ENCODE data around the gene NBL1. TPM values are rescaled to one million over a fixed set of nuclear protein-coding genes. Genes with fewer than 3 reads are reported as not detected.

The NBL1 gene
- total and polyA plus RNA-seq, 10 of the 15 experiments (the other 5 are each of a cell fraction or from before 2014, with no cell fraction given): 0.13 to 2.4 (median 0.81) TPM; not detected in 1

DNA sequence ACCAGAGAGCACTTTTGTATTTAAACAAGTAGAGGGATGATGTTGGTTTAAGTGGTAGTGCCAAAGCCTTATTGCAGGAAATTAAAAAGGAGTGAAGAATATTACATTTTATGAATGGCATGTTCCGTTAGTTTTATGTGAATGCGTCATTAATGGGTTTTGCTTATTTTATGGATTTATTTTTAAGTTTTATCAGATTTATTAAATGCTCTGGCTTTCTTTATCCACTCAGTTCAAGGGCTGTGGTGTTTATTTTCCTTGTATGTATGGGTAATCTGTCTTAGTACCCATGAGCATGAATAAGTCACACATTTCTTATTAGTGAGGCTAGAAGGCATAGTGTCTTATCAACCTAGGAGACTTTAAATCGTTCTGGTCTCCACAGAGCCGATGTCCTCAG, 41.6 kb upstream of the NBL1 start:
- H3K36me3 ChIP-seq (ENCODE audit: control insufficient read depth in 2 of 2, insufficient read depth in 2 of 2, low read length in 1 of 2): peaks cover 0 to 8% of the 10 kb centered on the region in 2 experiments; a peak in 1 of 4 replicates
- no peak overlapping the region for H3K9ac ChIP-seq (ENCODE audit: control insufficient read depth, insufficient read depth, low read length)
- H3K27ac ChIP-seq (ENCODE audit: control insufficient read depth, insufficient read depth): no peak overlapping the region
- CTCF ChIA-PET: no interaction called here
- H3K79me2 ChIP-seq (ENCODE audit: control insufficient read depth, insufficient read depth, low read length): peaks cover 97% of the 10 kb centered on the region
- no peaks in the 10 kb centered on the region; the same call in 1 of the 2 replicates for H4K20me1 ChIP-seq (ENCODE audit: control insufficient read depth, insufficient read depth)
- H3K4me2 ChIP-seq (ENCODE audit: control insufficient read depth, insufficient read depth): no peak overlapping the region
- no peak for ATAC-seq
- H3K9me3 ChIP-seq (replicated peaks; ENCODE audit: control insufficient read depth, insufficient read depth, low read length): no peaks in the 10 kb centered on the region
- WGBS (ENCODE audit: insufficient coverage, insufficient replicate concordance, low lambda C conversion rate, missing lambda C conversion rate): 97% methylated on average over 4 of the region's 4 CpGs
- SMC1A ChIA-PET (ENCODE audit: uncharacterized antibody, unreplicated experiment): interaction anchor here (1.2 kb wide), 1 partner anchor 10 kb away, joined by 3 read pairs; no protein-coding TSS in a partner anchor
- POLR2A ChIA-PET: no interaction called here
- DNase-seq (ENCODE audit: low read depth, low spot score): no peak
- RAD21 ChIA-PET (ENCODE audit: unreplicated experiment): no interaction called here
- BruUV-seq (replicated peaks): no TSS peak
- in situ Hi-C loops (cut with MboI) (no loop called here), intact Hi-C loops (cut with micrococcal nuclease; ENCODE audit: unreplicated experiment) (no loop called here)
- peaks cover 9% of the 10 kb centered on the region for H3K4me1 ChIP-seq (ENCODE audit: control insufficient read depth, insufficient read depth, low read length)
- no peaks in the 10 kb centered on the region for H3K27me3 ChIP-seq (replicated peaks in 1 of 2; ENCODE audit: control insufficient read depth in 2 of 2, insufficient read depth in 2 of 2, low read length in 1 of 2)
- TF ChIP-seq ZNF274 (IDR thresholded peaks at IDR 0.05; ENCODE audit: insufficient read depth, insufficient read length): no peak
- no peak for TF ChIP-seq CHD2 (IDR thresholded peaks at IDR 0.05; ENCODE audit: borderline replicate concordance, low read depth, low read length)
- TF ChIP-seq, protein P1, sequence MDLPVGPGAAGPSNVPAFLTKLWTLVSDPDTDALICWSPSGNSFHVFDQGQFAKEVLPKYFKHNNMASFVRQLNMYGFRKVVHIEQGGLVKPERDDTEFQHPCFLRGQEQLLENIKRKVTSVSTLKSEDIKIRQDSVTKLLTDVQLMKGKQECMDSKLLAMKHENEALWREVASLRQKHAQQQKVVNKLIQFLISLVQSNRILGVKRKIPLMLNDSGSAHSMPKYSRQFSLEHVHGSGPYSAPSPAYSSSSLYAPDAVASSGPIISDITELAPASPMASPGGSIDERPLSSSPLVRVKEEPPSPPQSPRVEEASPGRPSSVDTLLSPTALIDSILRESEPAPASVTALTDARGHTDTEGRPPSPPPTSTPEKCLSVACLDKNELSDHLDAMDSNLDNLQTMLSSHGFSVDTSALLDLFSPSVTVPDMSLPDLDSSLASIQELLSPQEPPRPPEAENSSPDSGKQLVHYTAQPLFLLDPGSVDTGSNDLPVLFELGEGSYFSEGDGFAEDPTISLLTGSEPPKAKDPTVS (IDR thresholded peaks at IDR 0.05; ENCODE audit: low read depth, low read length): no peak
- TF ChIP-seq, protein P2, sequence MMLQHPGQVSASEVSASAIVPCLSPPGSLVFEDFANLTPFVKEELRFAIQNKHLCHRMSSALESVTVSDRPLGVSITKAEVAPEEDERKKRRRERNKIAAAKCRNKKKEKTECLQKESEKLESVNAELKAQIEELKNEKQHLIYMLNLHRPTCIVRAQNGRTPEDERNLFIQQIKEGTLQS (IDR thresholded peaks at IDR 0.05; ENCODE audit: borderline replicate concordance, extremely low read depth, low read depth, low read length): no peak
- TF ChIP-seq, protein P3, sequence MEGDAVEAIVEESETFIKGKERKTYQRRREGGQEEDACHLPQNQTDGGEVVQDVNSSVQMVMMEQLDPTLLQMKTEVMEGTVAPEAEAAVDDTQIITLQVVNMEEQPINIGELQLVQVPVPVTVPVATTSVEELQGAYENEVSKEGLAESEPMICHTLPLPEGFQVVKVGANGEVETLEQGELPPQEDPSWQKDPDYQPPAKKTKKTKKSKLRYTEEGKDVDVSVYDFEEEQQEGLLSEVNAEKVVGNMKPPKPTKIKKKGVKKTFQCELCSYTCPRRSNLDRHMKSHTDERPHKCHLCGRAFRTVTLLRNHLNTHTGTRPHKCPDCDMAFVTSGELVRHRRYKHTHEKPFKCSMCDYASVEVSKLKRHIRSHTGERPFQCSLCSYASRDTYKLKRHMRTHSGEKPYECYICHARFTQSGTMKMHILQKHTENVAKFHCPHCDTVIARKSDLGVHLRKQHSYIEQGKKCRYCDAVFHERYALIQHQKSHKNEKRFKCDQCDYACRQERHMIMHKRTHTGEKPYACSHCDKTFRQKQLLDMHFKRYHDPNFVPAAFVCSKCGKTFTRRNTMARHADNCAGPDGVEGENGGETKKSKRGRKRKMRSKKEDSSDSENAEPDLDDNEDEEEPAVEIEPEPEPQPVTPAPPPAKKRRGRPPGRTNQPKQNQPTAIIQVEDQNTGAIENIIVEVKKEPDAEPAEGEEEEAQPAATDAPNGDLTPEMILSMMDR (IDR thresholded peaks at IDR 0.05 in 2 of 3, conservative IDR thresholded peaks at IDR 0.05 in 1 of 3; ENCODE audit: control insufficient read depth in 2 of 3, extremely low read depth in 1 of 3, insufficient read depth in 1 of 3, low read depth in 3 of 3, low read length in 3 of 3): no peak
- TF ChIP-seq, protein P4, sequence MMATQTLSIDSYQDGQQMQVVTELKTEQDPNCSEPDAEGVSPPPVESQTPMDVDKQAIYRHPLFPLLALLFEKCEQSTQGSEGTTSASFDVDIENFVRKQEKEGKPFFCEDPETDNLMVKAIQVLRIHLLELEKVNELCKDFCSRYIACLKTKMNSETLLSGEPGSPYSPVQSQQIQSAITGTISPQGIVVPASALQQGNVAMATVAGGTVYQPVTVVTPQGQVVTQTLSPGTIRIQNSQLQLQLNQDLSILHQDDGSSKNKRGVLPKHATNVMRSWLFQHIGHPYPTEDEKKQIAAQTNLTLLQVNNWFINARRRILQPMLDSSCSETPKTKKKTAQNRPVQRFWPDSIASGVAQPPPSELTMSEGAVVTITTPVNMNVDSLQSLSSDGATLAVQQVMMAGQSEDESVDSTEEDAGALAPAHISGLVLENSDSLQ (IDR thresholded peaks at IDR 0.05): no peak
- TF ChIP-seq NFYA (IDR thresholded peaks at IDR 0.05; ENCODE audit: borderline replicate concordance, low read depth, low read length): no peak
- TF ChIP-seq, protein P5, sequence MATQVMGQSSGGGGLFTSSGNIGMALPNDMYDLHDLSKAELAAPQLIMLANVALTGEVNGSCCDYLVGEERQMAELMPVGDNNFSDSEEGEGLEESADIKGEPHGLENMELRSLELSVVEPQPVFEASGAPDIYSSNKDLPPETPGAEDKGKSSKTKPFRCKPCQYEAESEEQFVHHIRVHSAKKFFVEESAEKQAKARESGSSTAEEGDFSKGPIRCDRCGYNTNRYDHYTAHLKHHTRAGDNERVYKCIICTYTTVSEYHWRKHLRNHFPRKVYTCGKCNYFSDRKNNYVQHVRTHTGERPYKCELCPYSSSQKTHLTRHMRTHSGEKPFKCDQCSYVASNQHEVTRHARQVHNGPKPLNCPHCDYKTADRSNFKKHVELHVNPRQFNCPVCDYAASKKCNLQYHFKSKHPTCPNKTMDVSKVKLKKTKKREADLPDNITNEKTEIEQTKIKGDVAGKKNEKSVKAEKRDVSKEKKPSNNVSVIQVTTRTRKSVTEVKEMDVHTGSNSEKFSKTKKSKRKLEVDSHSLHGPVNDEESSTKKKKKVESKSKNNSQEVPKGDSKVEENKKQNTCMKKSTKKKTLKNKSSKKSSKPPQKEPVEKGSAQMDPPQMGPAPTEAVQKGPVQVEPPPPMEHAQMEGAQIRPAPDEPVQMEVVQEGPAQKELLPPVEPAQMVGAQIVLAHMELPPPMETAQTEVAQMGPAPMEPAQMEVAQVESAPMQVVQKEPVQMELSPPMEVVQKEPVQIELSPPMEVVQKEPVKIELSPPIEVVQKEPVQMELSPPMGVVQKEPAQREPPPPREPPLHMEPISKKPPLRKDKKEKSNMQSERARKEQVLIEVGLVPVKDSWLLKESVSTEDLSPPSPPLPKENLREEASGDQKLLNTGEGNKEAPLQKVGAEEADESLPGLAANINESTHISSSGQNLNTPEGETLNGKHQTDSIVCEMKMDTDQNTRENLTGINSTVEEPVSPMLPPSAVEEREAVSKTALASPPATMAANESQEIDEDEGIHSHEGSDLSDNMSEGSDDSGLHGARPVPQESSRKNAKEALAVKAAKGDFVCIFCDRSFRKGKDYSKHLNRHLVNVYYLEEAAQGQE (IDR thresholded peaks at IDR 0.05; ENCODE audit: low read depth, low read length): no peak
- TF ChIP-seq ZNF384 (IDR thresholded peaks at IDR 0.05; ENCODE audit: borderline replicate concordance, low read depth, low read length): no peak
- TF ChIP-seq GATAD2B (conservative IDR thresholded peaks at IDR 0.05; ENCODE audit: low read depth): no peak
- no peak for TF ChIP-seq NR2F1 (conservative IDR thresholded peaks at IDR 0.05)
- no peak for TF ChIP-seq ASH2L (IDR thresholded peaks at IDR 0.05; ENCODE audit: borderline replicate concordance, low read depth)
- FAIRE-seq: no peak
- H2AFZ ChIP-seq (ENCODE audit: control insufficient read depth, low read depth, low read length): no peak overlapping the region
- H3K4me3 ChIP-seq: no peak overlapping the region

Measured in GM12878 (cell line).